A673 (cell line): ENCODE results near the gene EML6.

ENCODE experiments used
- EZH2 ChIP-seq: fragments of 200-600 bp; sonication (generic); IDR thresholded peaks from 2 replicates; pipeline ENCODE4 v1.6.1; 2017; ENCODE audit warnings: borderline replicate concordance, low read depth, mild to moderate bottlenecking, mixed read lengths, antibody characterized with exemption, low read length; ENCODE audit not compliant: poor library complexity, severe bottlenecking
- TF ChIP-seq, protein P1 (sequence below): fragments of 300-800, 200-600 bp; sonication (generic); conservative IDR thresholded peaks from 2 replicates; pipeline ENCODE4 v1.5.1; 2017; ENCODE audit warnings: low read depth, mild to moderate bottlenecking, antibody characterized with exemption, low read length, moderate library complexity, mixed read lengths

- TF ChIP-seq, protein P1, sequence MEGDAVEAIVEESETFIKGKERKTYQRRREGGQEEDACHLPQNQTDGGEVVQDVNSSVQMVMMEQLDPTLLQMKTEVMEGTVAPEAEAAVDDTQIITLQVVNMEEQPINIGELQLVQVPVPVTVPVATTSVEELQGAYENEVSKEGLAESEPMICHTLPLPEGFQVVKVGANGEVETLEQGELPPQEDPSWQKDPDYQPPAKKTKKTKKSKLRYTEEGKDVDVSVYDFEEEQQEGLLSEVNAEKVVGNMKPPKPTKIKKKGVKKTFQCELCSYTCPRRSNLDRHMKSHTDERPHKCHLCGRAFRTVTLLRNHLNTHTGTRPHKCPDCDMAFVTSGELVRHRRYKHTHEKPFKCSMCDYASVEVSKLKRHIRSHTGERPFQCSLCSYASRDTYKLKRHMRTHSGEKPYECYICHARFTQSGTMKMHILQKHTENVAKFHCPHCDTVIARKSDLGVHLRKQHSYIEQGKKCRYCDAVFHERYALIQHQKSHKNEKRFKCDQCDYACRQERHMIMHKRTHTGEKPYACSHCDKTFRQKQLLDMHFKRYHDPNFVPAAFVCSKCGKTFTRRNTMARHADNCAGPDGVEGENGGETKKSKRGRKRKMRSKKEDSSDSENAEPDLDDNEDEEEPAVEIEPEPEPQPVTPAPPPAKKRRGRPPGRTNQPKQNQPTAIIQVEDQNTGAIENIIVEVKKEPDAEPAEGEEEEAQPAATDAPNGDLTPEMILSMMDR = no peak
- no peak for TF ChIP-seq EZH2
Observed at GRCh38 chr2:54872780-54873179, 149.3 kb downstream of the EML6 start.
